Sciatic nerve (tissue), 2 donors: ENCODE measurements around the gene CPPED1. TPM values are rescaled to one million over a fixed set of nuclear protein-coding genes. Genes with fewer than 3 reads are reported as not detected.
A peak's percentile ranks its signal among the peaks of the same experiment; 100 is the strongest.
"Not testable (repeated sequence)": the region's sequence is repeated elsewhere in the genome, so short reads cannot be mapped to it uniquely, and the experiment has no call there.

Experiments used
- ATAC-seq: fragments of 200-7000 bp; cut with Tn5 transposase; one replicate; pipeline ENCODE4 v1.9.1; 2020; ENCODE audit warnings: mild to moderate bottlenecking, moderate library complexity
- DNase-seq: peaks from one replicate; pipeline ENCODE4 v3.0.0-alpha.2; 2020; ENCODE audit warnings: low spot score
- intact Hi-C: fragments of 100-400 bp; cut with DNase I; formaldehyde crosslinking; loops from one replicate; pipeline ENCODE4 v1.14.2; 2022
- total RNA-seq: library from RNA; stranded (reverse); fragmentation: NEBNext Ultra II Directional; extraction: Animal tissue kit (Norgen Biotek cat#: 25700); gene quantifications from one replicate; pipeline ENCODE4 v1.2.1, GENCODE V29; 2021
- donor health status: DM: no; HTN: no; CAD: no.
- donor health status: DM: no; HTN: no; CAD: no.

Gene CPPED1, protein sequence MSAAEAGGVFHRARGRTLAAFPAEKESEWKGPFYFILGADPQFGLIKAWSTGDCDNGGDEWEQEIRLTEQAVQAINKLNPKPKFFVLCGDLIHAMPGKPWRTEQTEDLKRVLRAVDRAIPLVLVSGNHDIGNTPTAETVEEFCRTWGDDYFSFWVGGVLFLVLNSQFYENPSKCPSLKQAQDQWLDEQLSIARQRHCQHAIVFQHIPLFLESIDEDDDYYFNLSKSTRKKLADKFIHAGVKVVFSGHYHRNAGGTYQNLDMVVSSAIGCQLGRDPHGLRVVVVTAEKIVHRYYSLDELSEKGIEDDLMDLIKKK
- 19.7 TPM for total RNA-seq

DNA sequence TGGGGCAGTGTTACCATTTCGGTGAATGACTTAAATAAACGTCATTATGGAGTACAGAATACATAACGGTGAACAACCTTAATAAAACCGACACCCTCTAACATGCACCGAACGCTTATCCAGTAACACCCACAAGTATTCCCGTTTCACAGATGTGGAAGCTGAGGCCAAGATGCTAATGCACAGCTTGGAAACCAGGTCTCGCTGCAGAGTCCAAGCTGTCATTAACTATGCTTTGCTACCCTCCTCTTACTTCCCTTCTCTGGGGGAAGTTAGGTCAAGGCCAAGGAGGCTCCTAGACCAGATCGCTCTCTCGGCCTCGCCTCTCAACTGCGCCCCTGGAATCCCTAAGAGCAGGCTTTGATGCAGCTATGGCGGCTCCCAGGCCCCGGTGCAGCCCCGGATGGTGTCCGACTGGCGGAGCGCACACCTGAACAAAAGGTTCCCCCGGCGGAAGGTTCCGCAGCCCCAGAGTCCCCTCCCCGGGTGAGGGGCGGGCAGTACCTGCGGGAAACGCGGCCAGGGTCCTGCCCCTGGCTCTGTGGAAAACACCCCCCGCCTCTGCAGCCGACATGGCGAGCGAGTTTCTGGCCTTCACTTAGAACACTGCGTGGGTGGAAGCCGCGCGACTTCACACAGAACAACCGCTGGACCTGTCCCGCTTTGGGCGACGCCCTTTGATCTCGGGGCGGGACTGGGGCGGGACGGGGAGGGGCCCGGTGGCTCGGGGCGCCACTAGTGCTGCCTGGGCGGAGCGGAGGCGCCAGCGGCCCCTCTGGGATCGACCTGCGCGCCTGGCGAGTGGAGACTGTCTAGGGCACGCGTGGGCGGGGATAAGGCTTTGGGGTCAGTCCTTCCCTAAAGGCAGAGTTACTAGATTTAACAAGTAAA lies at the start of gene CPPED1:
CPPED1 (minus strand) TSS at position 685 of the 891 bp plus-strand sequence; CDS start at position 574, 111 bp downstream.
- intact Hi-C loops, result no loop called here
- ATAC-seq (peak; percentile 94), DNase-seq (peak; percentile 93)

DNA sequence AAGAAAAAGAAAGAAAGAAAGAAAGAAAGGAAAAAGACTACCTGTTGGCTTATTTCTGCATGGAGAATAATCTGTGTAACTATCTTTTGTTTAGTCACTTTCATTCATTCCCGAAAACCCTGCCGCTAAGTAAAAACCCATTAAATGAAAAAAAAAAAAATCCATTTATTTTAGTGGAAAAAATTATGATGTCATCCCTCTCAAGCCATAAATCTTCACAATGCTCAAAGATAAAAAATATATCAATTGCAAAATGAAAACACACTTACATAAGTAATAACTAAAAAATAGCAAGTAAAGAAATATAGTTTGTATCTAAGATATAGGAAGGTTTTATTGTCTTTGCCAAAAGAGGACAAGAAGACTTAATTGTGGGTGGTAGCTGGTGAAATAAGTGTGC lies 46.5 kb upstream of the CPPED1 start:
- intact Hi-C loops, result no loop called here
- ATAC-seq (no peak), DNase-seq (no peak)

DNA sequence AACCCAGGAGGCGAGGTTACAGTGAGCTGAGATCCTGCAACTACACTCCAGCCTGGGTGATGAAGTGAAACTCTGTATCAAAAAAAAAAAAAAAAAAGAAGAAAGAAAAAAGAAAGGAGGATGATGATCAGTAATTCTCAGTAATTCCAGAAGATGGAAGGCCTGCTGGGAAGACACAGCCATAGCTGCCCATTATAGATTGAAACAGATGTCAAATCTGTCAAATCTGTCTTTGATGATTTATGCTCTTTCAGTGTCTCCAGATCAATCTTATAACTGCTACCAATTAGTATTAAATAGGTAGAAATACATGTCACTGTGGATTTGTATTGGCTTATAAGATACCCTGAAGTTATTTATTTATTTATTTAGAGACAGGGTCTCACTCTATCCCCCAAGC lies 42.9 kb upstream of the CPPED1 start:
- ATAC-seq (no peak), DNase-seq (no peak)
- intact Hi-C loops, result no loop called here

DNA sequence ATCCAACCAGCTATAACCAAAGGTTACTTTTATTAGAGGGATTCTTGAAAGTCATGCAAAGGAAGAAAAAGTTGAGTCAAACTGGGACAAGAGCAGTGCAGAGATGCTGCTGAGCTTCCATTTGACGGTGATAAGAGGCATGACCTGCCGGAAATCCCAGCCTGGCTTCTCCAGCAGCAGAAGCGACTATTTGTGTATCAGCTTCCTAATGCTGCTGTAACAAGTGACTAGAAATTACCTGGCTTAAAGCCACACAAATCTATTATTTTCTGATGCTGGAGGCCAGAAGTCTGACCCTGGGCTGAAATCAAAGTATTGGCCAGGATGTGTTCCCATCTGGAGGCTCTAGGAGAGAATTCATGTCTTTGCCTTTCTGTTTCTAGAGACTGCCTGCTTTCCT lies 41.6 kb upstream of the CPPED1 start:
- DNase-seq (no peak), ATAC-seq (no peak)
- intact Hi-C loops, result no loop called here

DNA sequence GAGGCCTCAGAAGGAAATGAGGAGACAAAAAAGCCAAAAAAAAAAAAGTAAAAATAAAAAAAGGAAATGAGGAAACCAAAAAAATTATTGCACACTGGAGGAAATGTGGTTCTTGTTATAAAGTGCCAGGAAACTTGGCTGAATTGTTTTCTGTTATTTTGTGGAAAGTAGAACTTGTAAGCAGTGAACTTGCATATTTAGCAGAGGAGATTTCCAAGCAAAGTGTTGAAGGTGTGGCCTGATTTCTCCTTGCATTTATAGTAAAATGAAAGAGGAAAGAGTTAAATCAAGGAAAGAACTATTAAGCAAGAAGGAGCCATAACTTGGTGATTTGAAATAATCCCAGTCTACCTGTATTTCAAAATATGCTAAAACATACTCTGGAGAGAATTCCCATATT lies 34.1 kb upstream of the CPPED1 start:
- intact Hi-C loops, result no loop called here
- DNase-seq (no peak), ATAC-seq (no peak)

DNA sequence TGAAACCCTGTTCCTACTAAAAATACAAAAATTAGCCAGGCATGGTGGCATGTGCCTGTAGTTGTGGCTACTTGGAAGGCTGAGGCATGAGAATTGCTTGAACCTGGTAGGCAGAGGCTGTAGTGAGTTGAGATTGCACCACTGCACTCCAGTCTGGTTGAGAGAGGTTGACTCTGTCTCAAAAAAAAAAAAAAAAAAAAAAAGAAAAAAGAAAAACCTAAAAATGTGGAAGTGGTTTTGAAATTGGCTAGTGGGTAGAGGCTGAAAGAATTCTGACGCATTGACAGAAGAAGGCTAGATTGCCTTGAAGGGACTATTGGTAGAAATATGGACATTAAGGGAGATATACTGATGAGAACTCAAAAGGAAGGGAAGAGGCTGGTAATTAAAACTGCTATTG lies 33.6 kb upstream of the CPPED1 start:
- no peak for DNase-seq
- intact Hi-C loops, result no loop called here

DNA sequence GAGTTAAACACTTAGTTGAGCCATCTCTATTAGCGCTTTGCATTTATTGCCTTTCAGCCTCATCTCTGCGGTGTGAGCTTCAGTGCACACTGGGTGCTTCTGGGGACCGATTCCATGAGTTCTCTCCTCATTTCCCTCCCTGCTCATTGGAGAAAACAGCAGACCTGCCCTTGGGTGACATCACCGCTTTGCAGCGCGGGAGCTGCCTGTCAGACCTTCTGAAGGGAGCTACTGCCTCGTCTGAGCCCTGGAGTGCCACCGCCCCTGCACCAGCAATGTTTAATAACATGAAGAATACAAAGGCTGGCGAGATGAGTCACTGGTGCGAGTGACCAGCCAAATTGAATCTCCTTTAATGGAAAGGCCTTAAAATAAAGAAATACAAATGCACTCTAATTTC lies 30.2 kb upstream of the CPPED1 start:
- no peak for ATAC-seq
- intact Hi-C loops, result no loop called here
- DNase-seq, result no peak

More for the DNA sequence above, 33.6 kb upstream of the CPPED1 start:
- no peak for ATAC-seq

DNA sequence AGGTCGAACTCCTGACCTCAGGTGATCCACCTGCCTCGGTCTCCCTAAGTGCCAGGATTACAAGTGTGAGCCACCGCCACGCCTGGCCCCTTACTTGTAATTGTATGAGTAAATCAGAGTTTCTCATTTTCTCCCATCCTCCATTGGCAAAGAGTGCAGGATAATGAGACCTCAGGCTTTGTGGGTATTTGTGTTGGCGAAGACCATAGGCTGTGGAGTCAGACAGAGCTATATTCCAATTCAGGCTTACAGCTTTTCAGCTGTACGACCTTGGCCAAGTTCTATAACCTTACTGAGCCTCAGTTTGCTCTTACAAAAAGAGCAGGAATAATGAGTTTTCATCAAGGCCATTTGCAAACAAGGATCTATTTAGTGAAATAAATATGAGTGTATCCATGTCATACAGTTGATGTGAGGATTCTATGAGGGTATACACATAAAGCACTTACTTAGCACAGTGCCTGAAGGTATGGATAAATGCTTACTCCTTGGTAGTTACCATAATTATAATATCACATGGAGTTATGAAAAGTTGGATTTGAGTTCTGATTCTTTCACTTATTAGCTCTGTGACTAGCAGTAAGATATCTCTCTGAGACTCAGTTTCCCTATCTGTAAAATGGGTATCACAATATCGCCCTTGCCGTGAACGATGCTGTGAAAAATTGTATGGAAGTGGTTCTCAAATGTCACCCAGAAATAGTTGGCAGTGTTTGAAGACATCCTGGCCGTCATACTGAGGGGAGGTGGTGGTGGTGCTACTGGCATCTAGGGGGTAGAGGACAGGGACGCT lies 25.6 kb upstream of the CPPED1 start:
- ATAC-seq (peak; percentile 81), DNase-seq (no peak)
- intact Hi-C loops, result loop anchor here (5.0 kb wide), 1 partner anchor 1698 kb away; no protein-coding TSS in a partner anchor

DNA sequence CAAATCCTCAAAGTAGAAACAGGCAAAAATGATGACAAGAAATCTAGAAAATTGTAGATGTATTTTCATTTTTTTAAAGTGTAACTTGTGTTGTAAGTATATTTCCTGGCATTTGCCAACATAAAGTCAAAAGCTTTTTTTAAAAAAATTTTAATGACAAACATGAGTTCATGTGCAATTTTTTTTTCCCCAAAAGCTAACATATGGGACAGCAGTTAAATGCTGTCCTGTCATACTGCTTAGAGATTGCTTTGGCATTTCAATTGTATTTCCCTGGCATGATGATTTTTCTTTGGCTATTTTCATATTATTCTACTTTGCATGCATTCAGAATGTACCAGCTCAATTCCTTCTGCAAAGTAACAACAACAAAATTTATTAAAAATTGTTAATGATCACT lies 24.5 kb upstream of the CPPED1 start:
- no peak for DNase-seq
- intact Hi-C loops, result loop anchor here (5.0 kb wide), 1 partner anchor 1699 kb away; no protein-coding TSS in a partner anchor
- no peak for ATAC-seq

DNA sequence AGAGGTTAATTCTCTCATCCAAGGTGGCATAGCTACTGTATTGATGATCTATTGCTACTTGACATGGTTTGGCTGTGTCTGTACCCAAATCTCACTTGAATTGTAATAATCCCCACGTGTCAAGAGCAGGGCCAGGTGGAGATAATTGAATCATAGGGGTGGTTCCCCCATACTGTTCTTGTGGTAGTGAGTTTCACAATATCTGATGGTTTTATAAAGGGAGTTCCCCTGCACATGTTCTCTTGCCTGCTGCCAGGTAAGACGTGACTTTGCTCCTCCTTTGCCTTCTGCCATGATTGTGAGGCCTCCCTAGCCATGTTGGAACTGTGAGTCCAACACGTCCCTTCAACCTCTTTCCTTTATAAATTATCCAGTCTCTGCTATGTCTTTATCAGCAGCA lies 22.9 kb upstream of the CPPED1 start:
- DNase-seq (no peak), ATAC-seq (no peak)
- intact Hi-C loops, result loop anchor here (5.0 kb wide), 1 partner anchor 1701 kb away; no protein-coding TSS in a partner anchor

DNA sequence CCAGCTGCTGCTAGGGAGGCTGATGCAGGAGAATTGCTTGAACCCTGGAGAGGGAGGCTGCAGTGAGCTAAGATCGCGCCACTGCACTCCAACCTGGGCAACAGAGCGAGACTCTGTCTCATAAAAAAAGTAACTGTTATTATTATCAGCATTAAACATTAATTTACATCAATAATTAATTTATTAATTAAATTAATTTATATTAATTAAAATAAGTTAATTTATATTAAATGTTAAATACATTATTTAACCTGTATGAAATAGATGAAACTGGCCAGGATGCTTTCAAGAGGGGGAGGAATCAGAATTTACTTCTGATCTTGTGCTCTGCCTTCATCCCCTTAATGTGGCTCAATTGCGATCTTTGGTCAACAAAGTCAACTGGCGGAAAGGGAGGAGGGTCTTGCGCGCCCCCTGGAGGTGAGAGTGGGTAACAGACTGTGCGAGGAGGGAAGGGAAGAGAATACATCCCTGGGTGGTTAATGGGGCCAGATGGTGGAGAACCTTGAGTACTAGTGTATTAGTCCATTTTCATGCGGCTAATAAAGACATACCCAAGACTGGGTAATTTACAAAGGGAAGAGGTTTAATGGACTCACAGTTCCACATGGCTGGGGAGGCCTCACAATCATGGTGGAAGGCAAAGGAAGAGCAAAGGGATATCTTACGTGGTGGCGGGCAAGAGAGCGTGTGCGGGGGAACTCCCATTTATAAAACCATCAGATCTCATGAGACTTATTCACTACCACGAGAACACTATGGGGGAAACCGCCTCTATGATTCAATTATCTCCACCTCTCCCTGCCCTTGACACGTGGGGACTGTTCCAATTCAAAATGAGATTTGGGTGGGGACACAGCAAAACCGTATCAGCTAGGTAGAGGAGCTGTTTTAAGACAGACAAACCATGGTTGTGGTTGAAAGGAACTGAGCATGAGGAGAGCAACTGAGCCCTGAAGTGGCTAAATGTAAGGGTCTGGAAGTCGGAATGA lies 15.7 kb upstream of the CPPED1 start:
- DNase-seq, result peak; percentile 83

DNA sequence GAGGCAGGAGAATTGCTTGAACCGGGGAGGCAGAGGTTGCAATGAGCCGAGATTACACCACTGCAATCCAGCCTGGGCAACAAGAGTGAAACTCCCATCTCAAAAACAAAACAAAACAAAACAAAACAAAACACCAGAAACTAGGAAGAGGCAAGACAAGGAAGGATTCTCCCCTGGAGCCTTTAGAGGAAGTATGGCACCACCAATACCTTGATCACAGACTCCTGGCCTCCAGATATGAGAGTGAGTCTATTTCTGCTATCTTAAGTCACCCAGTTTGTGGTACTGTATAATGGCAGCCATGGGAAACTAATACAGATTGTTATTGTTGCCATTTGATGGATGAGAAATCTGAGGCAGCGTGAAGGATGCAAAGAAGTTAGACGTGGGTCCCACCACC lies 14.6 kb upstream of the CPPED1 start:
- DNase-seq (no peak), ATAC-seq (no peak)
- intact Hi-C loops, result loop anchor here (10.0 kb wide), 1 partner anchor 364 kb away; no protein-coding TSS in a partner anchor

More for the DNA sequence above, 15.7 kb upstream of the CPPED1 start:
- peak; percentile 66 for ATAC-seq
- intact Hi-C loops, result loop anchor here (10.0 kb wide), 1 partner anchor 365 kb away; no protein-coding TSS in a partner anchor

DNA sequence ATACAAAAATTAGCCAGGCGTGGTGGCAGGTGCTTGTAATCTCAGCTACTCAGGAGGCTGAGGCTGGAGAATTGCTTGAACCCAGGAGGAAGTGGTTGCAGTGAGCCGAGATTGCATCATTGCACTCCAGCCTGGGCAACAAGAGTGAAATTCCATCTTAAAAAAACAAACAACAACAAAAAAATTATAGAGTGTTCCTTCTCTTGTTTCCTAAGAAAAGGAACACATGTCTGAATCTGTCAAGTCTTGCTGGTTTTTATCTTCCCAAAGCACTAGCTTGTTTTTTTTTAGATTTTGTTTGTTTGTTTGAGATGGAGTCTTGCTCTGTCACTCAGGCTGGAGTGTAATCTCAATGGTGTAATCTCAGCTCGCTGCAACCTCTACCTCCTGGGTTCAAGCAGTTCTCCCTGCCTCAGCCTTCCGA lies 13.1 kb upstream of the CPPED1 start:
- not testable (repeated sequence) for DNase-seq
- intact Hi-C loops, result loop anchor here (10.0 kb wide), 1 partner anchor 362 kb away; no protein-coding TSS in a partner anchor
- peak; percentile 78 for ATAC-seq

DNA sequence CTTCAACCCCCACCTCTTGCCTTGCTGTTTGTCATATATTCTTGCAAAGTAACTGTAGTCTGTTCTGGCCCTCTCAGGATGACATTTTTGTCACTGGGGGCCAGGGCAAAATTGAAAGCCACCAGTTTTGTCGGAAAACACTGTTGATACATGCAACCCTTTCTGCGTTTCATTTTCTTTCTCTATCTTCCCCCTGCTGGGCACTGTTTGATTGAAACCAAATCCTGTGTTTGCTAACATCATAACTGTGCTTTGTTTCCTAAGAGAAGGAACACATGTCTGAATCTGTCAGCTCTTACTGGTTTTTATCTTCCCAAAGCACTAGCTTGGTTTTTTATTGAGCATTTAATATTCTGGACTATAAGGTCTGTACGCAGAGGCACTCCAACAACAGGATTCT lies 11.7 kb upstream of the CPPED1 start:
- intact Hi-C loops, result loop anchor here (10.0 kb wide), 1 partner anchor 361 kb away; no protein-coding TSS in a partner anchor
- no peak for DNase-seq
- ATAC-seq, result peak; percentile 16

DNA sequence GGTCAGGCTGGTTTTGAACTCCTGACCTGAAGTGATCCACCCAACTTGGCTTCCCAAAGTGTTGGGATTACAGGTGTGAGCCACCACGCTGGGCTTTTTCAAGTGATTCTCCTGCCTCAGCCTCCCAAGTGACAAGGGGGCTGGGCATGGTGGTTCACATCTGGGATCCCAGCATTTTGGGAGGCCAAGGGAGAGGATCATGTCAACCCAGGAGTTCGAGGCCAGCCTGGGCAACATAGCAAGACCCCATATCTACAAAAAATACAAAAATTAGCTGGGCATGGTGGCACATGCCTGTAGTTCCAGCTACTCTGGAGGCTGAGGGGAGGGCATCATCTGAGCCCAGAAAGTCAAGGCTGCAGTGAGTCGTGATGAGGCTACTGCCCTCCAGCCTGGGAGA lies 10.0 kb upstream of the CPPED1 start:
- not testable (repeated sequence) for DNase-seq, ATAC-seq
- intact Hi-C loops, result loop anchor here (10.0 kb wide), 1 partner anchor 359 kb away; no protein-coding TSS in a partner anchor

DNA sequence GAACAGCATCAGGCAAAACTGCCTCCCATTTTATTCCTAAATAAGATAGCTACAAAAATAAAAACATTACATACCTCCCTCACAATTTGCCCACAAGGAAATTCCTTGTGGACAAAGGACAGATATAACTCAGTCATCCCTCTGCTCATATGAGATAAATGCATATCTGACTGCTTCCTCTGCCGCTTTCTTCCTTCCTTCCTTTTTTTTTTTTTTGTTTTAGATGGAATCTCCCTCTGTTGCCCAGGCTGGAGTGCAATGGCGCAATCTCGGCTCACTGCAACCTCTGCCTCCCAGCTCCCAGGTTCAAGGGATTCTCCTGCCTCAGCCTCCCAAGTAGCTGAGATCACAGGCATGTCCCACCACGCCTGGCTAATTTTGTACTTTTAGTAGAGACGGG lies 9.6 kb upstream of the CPPED1 start:
- DNase-seq, ATAC-seq: not testable (repeated sequence)
- intact Hi-C loops, result loop anchor here (10.0 kb wide), 1 partner anchor 359 kb away; no protein-coding TSS in a partner anchor
